GM04503 (cell line): Measurements from ENCODE around the gene PNMT.

ENCODE experiments used
- DNase-seq: peaks from one replicate; pipeline ENCODE4 v3.0.0-alpha.2; 2012; ENCODE audit warnings: low read depth

PNMT gene

GRCh38 chr17:39667945-39668924 is at the start of gene PNMT:
Gene PNMT, plus strand, starts transcription at chr17:39668453. Its CDS starts 23 bp downstream, at chr17:39668476.
- no peak for DNase-seq

- no peak for DNase-seq
Observed at GRCh38 chr17:39618956-39619785, 49.1 kb upstream of the PNMT start.

- no peak for DNase-seq
Observed at GRCh38 chr17:39619786-39620101, 48.5 kb upstream of the PNMT start.

- no peak for DNase-seq
Observed at GRCh38 chr17:39621523-39622379, 46.5 kb upstream of the PNMT start.

- DNase-seq: no peak
Observed at GRCh38 chr17:39622380-39623006, 45.8 kb upstream of the PNMT start.

GRCh38 chr17:39623356-39623950 is 44.8 kb upstream of the PNMT start:
- no peak for DNase-seq

- no peak for DNase-seq
Observed at GRCh38 chr17:39624313-39624712, 43.9 kb upstream of the PNMT start.

GRCh38 chr17:39625198-39625785 is 43.0 kb upstream of the PNMT start:
- DNase-seq: no peak

- DNase-seq: no peak
Observed at GRCh38 chr17:39626171-39627046, 41.8 kb upstream of the PNMT start, which contains the start of gene PPP1R1B. Gene PPP1R1B, plus strand, starts transcription at chr17:39626952. Its CDS starts 441 bp downstream, at chr17:39627393.

- DNase-seq: no peak
Observed at GRCh38 chr17:39627047-39627711, 41.1 kb upstream of the PNMT start.

- DNase-seq: no peak
Observed at GRCh38 chr17:39627712-39628516, 40.3 kb upstream of the PNMT start.

- DNase-seq: no peak
Observed at GRCh38 chr17:39628655-39629493, 39.4 kb upstream of the PNMT start.

GRCh38 chr17:39629494-39629880 is 38.8 kb upstream of the PNMT start:
- no peak for DNase-seq

- no peak for DNase-seq
Observed at GRCh38 chr17:39629898-39630297, 38.4 kb upstream of the PNMT start.

- DNase-seq: no peak
Observed at GRCh38 chr17:39631403-39631802, 36.9 kb upstream of the PNMT start.

- DNase-seq: no peak
Observed at GRCh38 chr17:39632153-39632941, 35.9 kb upstream of the PNMT start.
